ENCODE measurements around the gene FRMD6. TPM values are rescaled to one million over a fixed set of nuclear protein-coding genes. Genes with fewer than 3 reads are reported as not detected.

The FRMD6 gene
- total RNA-seq, 1 donor from 2014 or later = 5.9 TPM

GRCh38 chr14:51780006-51780692 lies 128.4 kb downstream of the FRMD6 start:
- no peak overlapping the region for H3K4me3 Mint-ChIP-seq
- intact Hi-C loops (cut with micrococcal nuclease) = loop anchor here (1.0 to 5.0 kb wide), 8 partner anchors 67 to 688 kb away; partner anchors contain the start of gene GNG2
- H3K27me3 Mint-ChIP-seq (ENCODE audit: insufficient read depth) = peaks cover 25% of the 10 kb centered on the region

More at GRCh38 chr14:51780006-51780692, 128.4 kb downstream of the FRMD6 start:
- Mint-ChIP-seq H3K4me1 (ENCODE audit: low read depth) (peaks cover 9% of the 10 kb centered on the region), H3K27ac (no peak overlapping the region), H3K36me3 (ENCODE audit: low read depth) (no peaks in the 10 kb centered on the region), H3K9me3 (no peaks in the 10 kb centered on the region)
- DNase-seq (ENCODE audit: low spot score) = peak; percentile 56

Other genes with a start within 250 kb of the FRMD6 start
- 126 and 128 TPM in 2 replicates for gene GNG2, start 208.7 kb downstream of the FRMD6 start, total RNA-seq

Measured in activated T-helper 1 cell treated with anti-CD3 and anti-CD28 coated beads, Interleukin-12 subunit alpha, Interleukin-12 subunit beta, Interleukin-2, Interleukin-4 antibody, amounts not matched to agents 30 ng/mL and 10 ng/mL and 1 ng/mL, durations not matched to agents 14 hours and 24 hours and 36 hours (primary cell).